ENCODE data around the gene FLOT2.

- TF ChIP-seq CTCF (IDR thresholded peaks at IDR 0.05; ENCODE audit: borderline replicate concordance, extremely low read depth, low read length, poor library complexity, severe bottlenecking) (no peak), EZH2 (IDR thresholded peaks at IDR 0.05; ENCODE audit: borderline replicate concordance, low read depth, low read length, severe bottlenecking) (no peak)
Measured at GRCh38 chr17:28944343-28944742, 46.8 kb upstream of the FLOT2 start.
